Suprapubic skin (tissue), 4 donors: Measurements from ENCODE around the gene APAF1.

Experiments used
- POLR2A ChIP-seq, 2 donors: fragments of 450-650 bp; IDR thresholded peaks; one replicate each; pipeline ENCODE4 v1.6.1; 2017; ENCODE audit warnings: antibody characterized with exemption in 2 of 2, mild to moderate bottlenecking in 2 of 2, moderate library complexity in 2 of 2
- POLR2AphosphoS5 ChIP-seq, 3 donors: sonication (generic); formaldehyde crosslinking; IDR thresholded peaks; one replicate each; pipeline ENCODE4 v1.6.1; 2017; ENCODE audit warnings: antibody characterized with exemption in 3 of 3
- TF ChIP-seq, protein P1 (sequence below), 2 donors: fragments of 200-600 bp in 1 of 2; fragments of 450-650 bp in 1 of 2; sonication (generic) in 1 of 2; IDR thresholded peaks; one replicate each; pipeline ENCODE4 v1.5.1; 2016 to 2019; ENCODE audit warnings: antibody characterized with exemption in 2 of 2, mild to moderate bottlenecking in 1 of 2, moderate library complexity in 1 of 2

- TF ChIP-seq, protein P1, sequence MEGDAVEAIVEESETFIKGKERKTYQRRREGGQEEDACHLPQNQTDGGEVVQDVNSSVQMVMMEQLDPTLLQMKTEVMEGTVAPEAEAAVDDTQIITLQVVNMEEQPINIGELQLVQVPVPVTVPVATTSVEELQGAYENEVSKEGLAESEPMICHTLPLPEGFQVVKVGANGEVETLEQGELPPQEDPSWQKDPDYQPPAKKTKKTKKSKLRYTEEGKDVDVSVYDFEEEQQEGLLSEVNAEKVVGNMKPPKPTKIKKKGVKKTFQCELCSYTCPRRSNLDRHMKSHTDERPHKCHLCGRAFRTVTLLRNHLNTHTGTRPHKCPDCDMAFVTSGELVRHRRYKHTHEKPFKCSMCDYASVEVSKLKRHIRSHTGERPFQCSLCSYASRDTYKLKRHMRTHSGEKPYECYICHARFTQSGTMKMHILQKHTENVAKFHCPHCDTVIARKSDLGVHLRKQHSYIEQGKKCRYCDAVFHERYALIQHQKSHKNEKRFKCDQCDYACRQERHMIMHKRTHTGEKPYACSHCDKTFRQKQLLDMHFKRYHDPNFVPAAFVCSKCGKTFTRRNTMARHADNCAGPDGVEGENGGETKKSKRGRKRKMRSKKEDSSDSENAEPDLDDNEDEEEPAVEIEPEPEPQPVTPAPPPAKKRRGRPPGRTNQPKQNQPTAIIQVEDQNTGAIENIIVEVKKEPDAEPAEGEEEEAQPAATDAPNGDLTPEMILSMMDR (IDR thresholded peaks at IDR 0.05) = no peak
- TF ChIP-seq POLR2A (IDR thresholded peaks at IDR 0.05) = no peak
- TF ChIP-seq POLR2AphosphoS5 (IDR thresholded peaks at IDR 0.05) = no peak
Observed at GRCh38 chr12:98758331-98758730, 113.2 kb downstream of the APAF1 start.
